Embryonic facial prominence (tissue), 1 donor: ENCODE results near the gene BSPRY.
"Not testable (repeated sequence)": the region's sequence is repeated elsewhere in the genome, so short reads cannot be mapped to it uniquely, and the experiment has no call there.

ENCODE experiments used
- DNase-seq: peaks from one replicate; pipeline ENCODE4 v3.0.0-alpha.2; 2016; ENCODE audit errors: extremely low spot score

Gene BSPRY

GRCh38 chr9:113395000-113395861, 45.9 kb downstream of the BSPRY start:
- DNase-seq = no peak

GRCh38 chr9:113397203-113397631, 47.9 kb downstream of the BSPRY start:
- no peak for DNase-seq

GRCh38 chr9:113398796-113399195, 49.5 kb downstream of the BSPRY start:
- DNase-seq = no peak

GRCh38 chr9:113399646-113400200, 50.4 kb downstream of the BSPRY start:
- no peak for DNase-seq

- DNase-seq = peak; percentile 95
Measured at GRCh38 chr9:113401027-113401792, 51.9 kb downstream of the BSPRY start, which contains the start of gene ALAD. Gene ALAD, minus strand, starts transcription at chr9:113401284. Its CDS starts 7,725 bp downstream, at chr9:113393559.

GRCh38 chr9:113403646-113404045, 54.3 kb downstream of the BSPRY start:
- no peak for DNase-seq

GRCh38 chr9:113406353-113406752, 57.0 kb downstream of the BSPRY start:
- not testable (repeated sequence) for DNase-seq

GRCh38 chr9:113406873-113407511, 57.7 kb downstream of the BSPRY start:
- peak; percentile 62 for DNase-seq

- no peak for DNase-seq
Measured at GRCh38 chr9:113409481-113409880, 60.1 kb downstream of the BSPRY start.

- no peak for DNase-seq
Measured at GRCh38 chr9:113409883-113410206, 60.5 kb downstream of the BSPRY start.

GRCh38 chr9:113410207-113410864, 61.0 kb downstream of the BSPRY start, which contains the start of the genes C9orf43 and POLE3:
Gene C9orf43, plus strand, starts transcription at chr9:113410747. Its CDS starts 2,747 bp downstream, at chr9:113413494.
Gene POLE3, minus strand, starts transcription at chr9:113410675. Its CDS starts 382 bp downstream, at chr9:113410293.
- DNase-seq = peak; percentile 93

- DNase-seq = no peak
Measured at GRCh38 chr9:113416149-113416721, 66.9 kb downstream of the BSPRY start.

- no peak for DNase-seq
Measured at GRCh38 chr9:113417370-113417769, 68.0 kb downstream of the BSPRY start.
